Measurements from ENCODE around the gene SIGLEC8. TPM values are rescaled to one million over a fixed set of nuclear protein-coding genes. Genes with fewer than 3 reads are reported as not detected.

Gene SIGLEC8
- total RNA-seq, 1 experiment from 2014 or later: not detected

DNA sequence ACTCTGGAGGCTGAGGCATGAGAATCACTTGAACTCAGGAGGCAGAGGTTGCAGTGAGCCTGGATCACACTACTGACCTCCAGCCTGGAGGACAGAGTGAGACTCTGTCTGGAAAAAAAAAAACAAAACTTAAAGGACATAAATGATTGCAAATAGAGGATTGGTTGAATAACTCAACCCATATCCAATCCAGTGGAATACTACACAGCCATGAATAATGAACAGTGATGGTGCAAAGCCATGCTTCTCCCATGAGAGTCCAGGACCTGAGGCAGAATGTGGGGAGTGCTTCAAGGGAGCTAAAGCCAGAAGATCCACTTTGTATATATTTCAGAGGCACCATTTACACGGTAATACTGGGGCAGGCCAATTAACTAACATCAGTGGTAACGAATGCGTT lies 17.9 kb upstream of the SIGLEC8 start:
- TF ChIP-seq YY1 (IDR thresholded peaks at IDR 0.05; ENCODE audit: extremely low read depth, insufficient replicate concordance, low read depth, low read length): no peak
- no peak for TF ChIP-seq FOSL1 (IDR thresholded peaks at IDR 0.05; ENCODE audit: low read depth)
- TF ChIP-seq, protein P1, sequence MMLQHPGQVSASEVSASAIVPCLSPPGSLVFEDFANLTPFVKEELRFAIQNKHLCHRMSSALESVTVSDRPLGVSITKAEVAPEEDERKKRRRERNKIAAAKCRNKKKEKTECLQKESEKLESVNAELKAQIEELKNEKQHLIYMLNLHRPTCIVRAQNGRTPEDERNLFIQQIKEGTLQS (IDR thresholded peaks at IDR 0.05): no peak
- TF ChIP-seq SRF (IDR thresholded peaks at IDR 0.05; ENCODE audit: low read depth): no peak
- TF ChIP-seq CBX3 (IDR thresholded peaks at IDR 0.05; ENCODE audit: low read depth): no peak
- TF ChIP-seq, protein P2, sequence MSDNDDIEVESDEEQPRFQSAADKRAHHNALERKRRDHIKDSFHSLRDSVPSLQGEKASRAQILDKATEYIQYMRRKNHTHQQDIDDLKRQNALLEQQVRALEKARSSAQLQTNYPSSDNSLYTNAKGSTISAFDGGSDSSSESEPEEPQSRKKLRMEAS (IDR thresholded peaks at IDR 0.05): no peak
- Histone ChIP-seq H3K36me3 (ENCODE audit: control insufficient read depth in 1 of 2, insufficient read depth in 2 of 2, low read length in 2 of 2) (no peaks in the 10 kb centered on the region), H3K27me3 (ENCODE audit: insufficient read depth, low read length) (peaks cover 3% of the 10 kb centered on the region; the same call in 1 of the 2 replicates), H3K27ac (ENCODE audit: low read depth, low read length) (no peak overlapping the region), H3K4me1 (ENCODE audit: control insufficient read depth in 1 of 2, insufficient read depth in 2 of 2, low read length in 2 of 2) (peaks cover 4 to 13% of the 10 kb centered on the region in 2 experiments; a peak in 2 of 4 replicates), H4K20me1 (ENCODE audit: insufficient read depth) (no peaks in the 10 kb centered on the region), H3K4me2 (ENCODE audit: low read length) (no peak overlapping the region), H3K79me2 (ENCODE audit: insufficient read depth, low read length) (no peaks in the 10 kb centered on the region), H3K4me3 (replicated peaks in 1 of 2; ENCODE audit: low read depth in 1 of 2, low read length in 2 of 2) (no peak overlapping the region), H3K9ac (ENCODE audit: low read length) (no peak overlapping the region), H2AFZ (ENCODE audit: low read depth, low read length, poor library complexity, severe bottlenecking) (no peak overlapping the region), H3K9me2 (ENCODE audit: insufficient read depth) (no peaks in the 10 kb centered on the region), H3K9me3 (ENCODE audit: control insufficient read depth in 1 of 2, insufficient read depth in 1 of 2, low read depth in 1 of 2, low read length in 2 of 2) (no peaks in the 10 kb centered on the region)
- no peak for ATAC-seq
- ChIA-PET RAD21 (ENCODE audit: low non-redundant PET in 1 of 2, low total read pairs in 2 of 2, uncharacterized antibody in 2 of 2, unreplicated experiment in 2 of 2) (no interaction called here), CTCF (interaction anchor here (1.1 to 5.3 kb wide), 2 partner anchors 181 to 185 kb away, joined by 3 to 35 read pairs; no protein-coding TSS in a partner anchor), POLR2A (no interaction called here)
- no TSS peak for BruUV-seq (replicated peaks)
- DNase-seq (ENCODE audit: low read depth, low spot score): no peak
- intact Hi-C loops (cut with micrococcal nuclease): no loop called here

DNA sequence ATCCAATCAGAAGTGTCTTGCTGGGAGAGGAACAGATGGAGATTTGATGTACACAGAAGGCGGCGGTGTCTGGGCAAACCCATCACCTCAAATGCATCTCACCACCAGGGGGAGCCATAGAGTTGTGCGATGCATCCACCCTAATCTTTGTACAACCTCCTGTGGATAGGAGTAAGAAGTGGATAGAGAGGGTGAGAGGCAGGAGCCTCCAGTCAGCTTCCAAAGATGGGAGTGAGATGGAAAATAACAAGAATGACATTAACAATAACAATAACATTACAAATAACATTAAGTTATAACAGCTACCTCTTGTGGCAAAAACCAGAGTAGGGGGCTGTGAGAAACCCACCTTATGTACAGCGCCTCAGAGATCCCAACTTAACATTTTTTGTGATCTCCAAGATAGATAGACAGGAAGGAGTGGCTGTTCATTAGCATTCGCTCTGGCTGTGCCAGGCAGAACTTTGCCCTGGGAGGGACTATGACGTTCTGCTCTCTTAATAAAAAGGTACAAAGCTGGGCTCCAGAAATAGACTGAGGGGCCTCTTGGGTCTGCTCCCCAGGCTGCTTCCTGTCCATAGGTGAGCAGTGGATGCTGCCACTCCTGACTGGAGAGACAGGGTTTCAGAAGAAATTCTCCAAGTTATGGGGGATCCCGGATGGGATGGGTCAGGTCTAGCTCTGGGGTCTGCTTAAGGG lies 14.9 kb upstream of the SIGLEC8 start:
- POLR2A ChIA-PET: no interaction called here
- Histone ChIP-seq H3K27ac (ENCODE audit: low read depth, low read length) (no peak overlapping the region), H3K9me3 (ENCODE audit: control insufficient read depth in 1 of 2, insufficient read depth in 1 of 2, low read depth in 1 of 2, low read length in 2 of 2) (no peaks in the 10 kb centered on the region), H3K4me2 (ENCODE audit: low read length) (no peak overlapping the region), H3K4me1 (ENCODE audit: control insufficient read depth in 1 of 2, insufficient read depth in 2 of 2, low read length in 2 of 2) (peaks cover 4 to 13% of the 10 kb centered on the region in 2 experiments; a peak in 2 of 4 replicates), H3K36me3 (ENCODE audit: control insufficient read depth in 1 of 2, insufficient read depth in 2 of 2, low read length in 2 of 2) (no peaks in the 10 kb centered on the region), H3K27me3 (ENCODE audit: insufficient read depth, low read length) (peaks cover 5% of the 10 kb centered on the region; the same call in 1 of the 2 replicates), H2AFZ (ENCODE audit: low read depth, low read length, poor library complexity, severe bottlenecking) (peak overlapping the region; percentile 25), H3K9ac (ENCODE audit: low read length) (no peak overlapping the region), H3K79me2 (ENCODE audit: insufficient read depth, low read length) (no peaks in the 10 kb centered on the region), H3K4me3 (replicated peaks in 1 of 2; ENCODE audit: low read depth in 1 of 2, low read length in 2 of 2) (no peak overlapping the region), H4K20me1 (ENCODE audit: insufficient read depth) (no peaks in the 10 kb centered on the region), H3K9me2 (ENCODE audit: insufficient read depth) (no peaks in the 10 kb centered on the region)
- CTCF ChIA-PET: interaction anchor here (0.6 to 5.3 kb wide), 8 partner anchors 12 to 305 kb away, joined by 3 to 35 read pairs (median 6); no protein-coding TSS in a partner anchor
- no TSS peak for BruUV-seq (replicated peaks)
- ATAC-seq (peak; percentile 95), DNase-seq (ENCODE audit: low read depth, low spot score) (peak; percentile 59)
- TF ChIP-seq SP1 (IDR thresholded peaks at IDR 0.05; ENCODE audit: low read depth) (no peak), EZH2 (IDR thresholded peaks at IDR 0.05) (no peak), RAD21 (IDR thresholded peaks at IDR 0.05; ENCODE audit: low read depth) (peak; percentile 71), TCF7L2 (IDR thresholded peaks at IDR 0.05; ENCODE audit: borderline replicate concordance, extremely low read depth, insufficient read depth, insufficient read length) (no peak), CEBPB (IDR thresholded peaks at IDR 0.05; ENCODE audit: low read depth) (no peak), ZNF274 (IDR thresholded peaks at IDR 0.05; ENCODE audit: low read depth, low read length) (no peak), SIN3A (IDR thresholded peaks at IDR 0.05; ENCODE audit: low read depth) (no peak)
- TF ChIP-seq, protein P3, sequence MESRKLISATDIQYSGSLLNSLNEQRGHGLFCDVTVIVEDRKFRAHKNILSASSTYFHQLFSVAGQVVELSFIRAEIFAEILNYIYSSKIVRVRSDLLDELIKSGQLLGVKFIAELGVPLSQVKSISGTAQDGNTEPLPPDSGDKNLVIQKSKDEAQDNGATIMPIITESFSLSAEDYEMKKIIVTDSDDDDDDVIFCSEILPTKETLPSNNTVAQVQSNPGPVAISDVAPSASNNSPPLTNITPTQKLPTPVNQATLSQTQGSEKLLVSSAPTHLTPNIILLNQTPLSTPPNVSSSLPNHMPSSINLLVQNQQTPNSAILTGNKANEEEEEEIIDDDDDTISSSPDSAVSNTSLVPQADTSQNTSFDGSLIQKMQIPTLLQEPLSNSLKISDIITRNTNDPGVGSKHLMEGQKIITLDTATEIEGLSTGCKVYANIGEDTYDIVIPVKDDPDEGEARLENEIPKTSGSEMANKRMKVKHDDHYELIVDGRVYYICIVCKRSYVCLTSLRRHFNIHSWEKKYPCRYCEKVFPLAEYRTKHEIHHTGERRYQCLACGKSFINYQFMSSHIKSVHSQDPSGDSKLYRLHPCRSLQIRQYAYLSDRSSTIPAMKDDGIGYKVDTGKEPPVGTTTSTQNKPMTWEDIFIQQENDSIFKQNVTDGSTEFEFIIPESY (IDR thresholded peaks at IDR 0.05; ENCODE audit: extremely low read depth, insufficient replicate concordance, low read length): no peak
- TF ChIP-seq, protein P4, sequence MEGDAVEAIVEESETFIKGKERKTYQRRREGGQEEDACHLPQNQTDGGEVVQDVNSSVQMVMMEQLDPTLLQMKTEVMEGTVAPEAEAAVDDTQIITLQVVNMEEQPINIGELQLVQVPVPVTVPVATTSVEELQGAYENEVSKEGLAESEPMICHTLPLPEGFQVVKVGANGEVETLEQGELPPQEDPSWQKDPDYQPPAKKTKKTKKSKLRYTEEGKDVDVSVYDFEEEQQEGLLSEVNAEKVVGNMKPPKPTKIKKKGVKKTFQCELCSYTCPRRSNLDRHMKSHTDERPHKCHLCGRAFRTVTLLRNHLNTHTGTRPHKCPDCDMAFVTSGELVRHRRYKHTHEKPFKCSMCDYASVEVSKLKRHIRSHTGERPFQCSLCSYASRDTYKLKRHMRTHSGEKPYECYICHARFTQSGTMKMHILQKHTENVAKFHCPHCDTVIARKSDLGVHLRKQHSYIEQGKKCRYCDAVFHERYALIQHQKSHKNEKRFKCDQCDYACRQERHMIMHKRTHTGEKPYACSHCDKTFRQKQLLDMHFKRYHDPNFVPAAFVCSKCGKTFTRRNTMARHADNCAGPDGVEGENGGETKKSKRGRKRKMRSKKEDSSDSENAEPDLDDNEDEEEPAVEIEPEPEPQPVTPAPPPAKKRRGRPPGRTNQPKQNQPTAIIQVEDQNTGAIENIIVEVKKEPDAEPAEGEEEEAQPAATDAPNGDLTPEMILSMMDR (IDR thresholded peaks at IDR 0.05 in 2 of 3, conservative IDR thresholded peaks at IDR 0.05 in 1 of 3; ENCODE audit: borderline replicate concordance in 1 of 3, insufficient read depth in 1 of 3, low read depth in 2 of 3, low read length in 2 of 3): peak; percentile 79 to 85 (median 82)
- RAD21 ChIA-PET (ENCODE audit: low non-redundant PET in 1 of 2, low total read pairs in 2 of 2, uncharacterized antibody in 2 of 2, unreplicated experiment in 2 of 2): no interaction called here
- intact Hi-C loops (cut with micrococcal nuclease): loop anchor here (1.0 to 2.0 kb wide), 4 partner anchors 164 to 305 kb away; no protein-coding TSS in a partner anchor
